ENCODE results near the gene GANAB.

Gene GANAB

DNA sequence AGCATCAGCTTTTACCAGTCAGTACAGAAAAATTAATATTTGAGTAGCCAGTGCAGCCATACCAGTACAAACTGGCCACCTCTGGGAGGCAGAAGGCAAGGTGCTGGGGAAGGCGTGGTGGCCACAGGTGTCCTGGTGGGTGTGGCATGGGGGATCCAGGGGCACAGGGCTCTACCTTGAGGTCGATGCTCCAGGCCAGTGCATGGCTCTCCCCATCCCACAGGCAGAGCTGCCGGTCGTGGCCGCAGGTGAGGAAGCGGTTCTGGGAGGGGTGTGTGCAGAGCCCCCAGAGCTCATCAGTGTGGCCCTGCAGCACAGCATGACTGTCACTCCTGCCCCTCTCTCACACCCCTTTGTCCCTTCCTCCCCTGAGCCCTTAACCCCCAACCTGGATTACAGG lies 40.9 kb downstream of the GANAB start (continued):
- TF ChIP-seq, protein P1, sequence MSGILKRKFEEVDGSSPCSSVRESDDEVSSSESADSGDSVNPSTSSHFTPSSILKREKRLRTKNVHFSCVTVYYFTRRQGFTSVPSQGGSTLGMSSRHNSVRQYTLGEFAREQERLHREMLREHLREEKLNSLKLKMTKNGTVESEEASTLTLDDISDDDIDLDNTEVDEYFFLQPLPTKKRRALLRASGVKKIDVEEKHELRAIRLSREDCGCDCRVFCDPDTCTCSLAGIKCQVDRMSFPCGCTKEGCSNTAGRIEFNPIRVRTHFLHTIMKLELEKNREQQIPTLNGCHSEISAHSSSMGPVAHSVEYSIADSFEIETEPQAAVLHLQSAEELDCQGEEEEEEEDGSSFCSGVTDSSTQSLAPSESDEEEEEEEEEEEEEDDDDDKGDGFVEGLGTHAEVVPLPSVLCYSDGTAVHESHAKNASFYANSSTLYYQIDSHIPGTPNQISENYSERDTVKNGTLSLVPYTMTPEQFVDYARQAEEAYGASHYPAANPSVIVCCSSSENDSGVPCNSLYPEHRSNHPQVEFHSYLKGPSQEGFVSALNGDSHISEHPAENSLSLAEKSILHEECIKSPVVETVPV (CRISPR knock-in tag; IDR thresholded peaks at IDR 0.05) = no peak
- TF ChIP-seq CSDC2 (CRISPR knock-in tag; IDR thresholded peaks at IDR 0.05) (no peak), BACH2 (CRISPR knock-in tag; IDR thresholded peaks at IDR 0.05; ENCODE audit: borderline replicate concordance) (no peak), ZNF565 (CRISPR knock-in tag; conservative IDR thresholded peaks at IDR 0.05; ENCODE audit: low read depth) (no peak)

DNA sequence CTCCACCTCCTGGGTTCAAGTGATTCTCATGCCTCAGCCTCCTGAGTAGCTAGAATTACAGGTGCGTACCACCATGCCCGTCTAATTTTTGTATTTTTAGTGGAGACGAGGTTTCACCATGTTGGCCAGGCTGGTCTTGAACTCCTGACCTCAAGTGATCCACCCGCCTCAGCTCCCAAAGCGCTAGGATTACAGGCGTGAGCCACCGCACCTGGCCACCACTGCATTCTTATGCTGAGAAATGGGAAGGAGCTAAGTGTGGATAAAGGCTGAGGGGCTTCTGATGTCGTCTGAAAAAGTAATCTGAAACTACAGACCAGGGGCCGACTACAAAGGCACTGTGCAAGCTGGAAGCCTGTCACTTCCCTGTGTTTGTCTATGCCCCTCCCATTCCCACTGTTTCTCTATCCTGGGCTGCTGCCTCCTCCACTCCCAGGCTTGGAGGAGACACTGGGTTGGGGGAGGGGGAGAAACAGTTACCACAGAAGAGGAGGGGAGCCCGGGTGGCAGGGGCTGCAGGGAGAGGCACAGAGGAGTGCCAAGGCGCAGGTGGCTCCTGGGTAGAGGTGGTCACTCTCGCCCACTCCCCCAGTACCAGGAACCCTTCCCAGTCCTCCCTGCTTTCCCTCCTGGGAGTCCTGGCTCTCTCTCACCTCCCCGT lies 41.8 kb downstream of the GANAB start:
- ATAC-seq = no peak
- TF ChIP-seq, protein P1 (CRISPR knock-in tag; IDR thresholded peaks at IDR 0.05) = no peak
- TF ChIP-seq OSR1 (CRISPR knock-in tag; IDR thresholded peaks at IDR 0.05) (no peak), GLIS3 (CRISPR knock-in tag; IDR thresholded peaks at IDR 0.05) (no peak), BACH2 (CRISPR knock-in tag; IDR thresholded peaks at IDR 0.05; ENCODE audit: borderline replicate concordance) (no peak), PPARA (CRISPR knock-in tag; IDR thresholded peaks at IDR 0.05; ENCODE audit: borderline replicate concordance) (no peak), TOX (CRISPR knock-in tag; IDR thresholded peaks at IDR 0.05; ENCODE audit: borderline replicate concordance) (no peak), ZC3H10 (CRISPR knock-in tag; IDR thresholded peaks at IDR 0.05) (no peak), TCF4 (CRISPR knock-in tag; IDR thresholded peaks at IDR 0.05; ENCODE audit: borderline replicate concordance) (no peak), ZNF565 (CRISPR knock-in tag; conservative IDR thresholded peaks at IDR 0.05; ENCODE audit: low read depth) (no peak), ISL1 (CRISPR knock-in tag; IDR thresholded peaks at IDR 0.05) (no peak), ZNF70 (CRISPR knock-in tag; IDR thresholded peaks at IDR 0.05) (no peak), RARB (CRISPR knock-in tag; IDR thresholded peaks at IDR 0.05) (no peak)
- TF ChIP-seq, protein P2, sequence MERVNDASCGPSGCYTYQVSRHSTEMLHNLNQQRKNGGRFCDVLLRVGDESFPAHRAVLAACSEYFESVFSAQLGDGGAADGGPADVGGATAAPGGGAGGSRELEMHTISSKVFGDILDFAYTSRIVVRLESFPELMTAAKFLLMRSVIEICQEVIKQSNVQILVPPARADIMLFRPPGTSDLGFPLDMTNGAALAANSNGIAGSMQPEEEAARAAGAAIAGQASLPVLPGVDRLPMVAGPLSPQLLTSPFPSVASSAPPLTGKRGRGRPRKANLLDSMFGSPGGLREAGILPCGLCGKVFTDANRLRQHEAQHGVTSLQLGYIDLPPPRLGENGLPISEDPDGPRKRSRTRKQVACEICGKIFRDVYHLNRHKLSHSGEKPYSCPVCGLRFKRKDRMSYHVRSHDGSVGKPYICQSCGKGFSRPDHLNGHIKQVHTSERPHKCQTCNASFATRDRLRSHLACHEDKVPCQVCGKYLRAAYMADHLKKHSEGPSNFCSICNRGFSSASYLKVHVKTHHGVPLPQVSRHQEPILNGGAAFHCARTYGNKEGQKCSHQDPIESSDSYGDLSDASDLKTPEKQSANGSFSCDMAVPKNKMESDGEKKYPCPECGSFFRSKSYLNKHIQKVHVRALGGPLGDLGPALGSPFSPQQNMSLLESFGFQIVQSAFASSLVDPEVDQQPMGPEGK (CRISPR knock-in tag; IDR thresholded peaks at IDR 0.05; ENCODE audit: borderline replicate concordance) = no peak
- TF ChIP-seq, protein P3, sequence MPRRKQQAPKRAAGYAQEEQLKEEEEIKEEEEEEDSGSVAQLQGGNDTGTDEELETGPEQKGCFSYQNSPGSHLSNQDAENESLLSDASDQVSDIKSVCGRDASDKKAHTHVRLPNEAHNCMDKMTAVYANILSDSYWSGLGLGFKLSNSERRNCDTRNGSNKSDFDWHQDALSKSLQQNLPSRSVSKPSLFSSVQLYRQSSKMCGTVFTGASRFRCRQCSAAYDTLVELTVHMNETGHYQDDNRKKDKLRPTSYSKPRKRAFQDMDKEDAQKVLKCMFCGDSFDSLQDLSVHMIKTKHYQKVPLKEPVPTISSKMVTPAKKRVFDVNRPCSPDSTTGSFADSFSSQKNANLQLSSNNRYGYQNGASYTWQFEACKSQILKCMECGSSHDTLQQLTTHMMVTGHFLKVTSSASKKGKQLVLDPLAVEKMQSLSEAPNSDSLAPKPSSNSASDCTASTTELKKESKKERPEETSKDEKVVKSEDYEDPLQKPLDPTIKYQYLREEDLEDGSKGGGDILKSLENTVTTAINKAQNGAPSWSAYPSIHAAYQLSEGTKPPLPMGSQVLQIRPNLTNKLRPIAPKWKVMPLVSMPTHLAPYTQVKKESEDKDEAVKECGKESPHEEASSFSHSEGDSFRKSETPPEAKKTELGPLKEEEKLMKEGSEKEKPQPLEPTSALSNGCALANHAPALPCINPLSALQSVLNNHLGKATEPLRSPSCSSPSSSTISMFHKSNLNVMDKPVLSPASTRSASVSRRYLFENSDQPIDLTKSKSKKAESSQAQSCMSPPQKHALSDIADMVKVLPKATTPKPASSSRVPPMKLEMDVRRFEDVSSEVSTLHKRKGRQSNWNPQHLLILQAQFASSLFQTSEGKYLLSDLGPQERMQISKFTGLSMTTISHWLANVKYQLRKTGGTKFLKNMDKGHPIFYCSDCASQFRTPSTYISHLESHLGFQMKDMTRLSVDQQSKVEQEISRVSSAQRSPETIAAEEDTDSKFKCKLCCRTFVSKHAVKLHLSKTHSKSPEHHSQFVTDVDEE (CRISPR knock-in tag; IDR thresholded peaks at IDR 0.05) = no peak
- TF ChIP-seq, protein P4, sequence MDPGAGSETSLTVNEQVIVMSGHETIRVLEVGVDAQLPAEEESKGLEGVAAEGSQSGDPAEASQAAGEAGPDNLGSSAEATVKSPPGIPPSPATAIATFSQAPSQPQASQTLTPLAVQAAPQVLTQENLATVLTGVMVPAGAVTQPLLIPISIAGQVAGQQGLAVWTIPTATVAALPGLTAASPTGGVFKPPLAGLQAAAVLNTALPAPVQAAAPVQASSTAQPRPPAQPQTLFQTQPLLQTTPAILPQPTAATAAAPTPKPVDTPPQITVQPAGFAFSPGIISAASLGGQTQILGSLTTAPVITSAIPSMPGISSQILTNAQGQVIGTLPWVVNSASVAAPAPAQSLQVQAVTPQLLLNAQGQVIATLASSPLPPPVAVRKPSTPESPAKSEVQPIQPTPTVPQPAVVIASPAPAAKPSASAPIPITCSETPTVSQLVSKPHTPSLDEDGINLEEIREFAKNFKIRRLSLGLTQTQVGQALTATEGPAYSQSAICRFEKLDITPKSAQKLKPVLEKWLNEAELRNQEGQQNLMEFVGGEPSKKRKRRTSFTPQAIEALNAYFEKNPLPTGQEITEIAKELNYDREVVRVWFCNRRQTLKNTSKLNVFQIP (CRISPR knock-in tag; IDR thresholded peaks at IDR 0.05; ENCODE audit: borderline replicate concordance, low read depth) = no peak
- TF ChIP-seq, protein P5, sequence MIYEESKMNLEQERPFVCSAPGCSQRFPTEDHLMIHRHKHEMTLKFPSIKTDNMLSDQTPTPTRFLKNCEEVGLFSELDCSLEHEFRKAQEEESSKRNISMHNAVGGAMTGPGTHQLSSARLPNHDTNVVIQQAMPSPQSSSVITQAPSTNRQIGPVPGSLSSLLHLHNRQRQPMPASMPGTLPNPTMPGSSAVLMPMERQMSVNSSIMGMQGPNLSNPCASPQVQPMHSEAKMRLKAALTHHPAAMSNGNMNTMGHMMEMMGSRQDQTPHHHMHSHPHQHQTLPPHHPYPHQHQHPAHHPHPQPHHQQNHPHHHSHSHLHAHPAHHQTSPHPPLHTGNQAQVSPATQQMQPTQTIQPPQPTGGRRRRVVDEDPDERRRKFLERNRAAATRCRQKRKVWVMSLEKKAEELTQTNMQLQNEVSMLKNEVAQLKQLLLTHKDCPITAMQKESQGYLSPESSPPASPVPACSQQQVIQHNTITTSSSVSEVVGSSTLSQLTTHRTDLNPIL (CRISPR knock-in tag; IDR thresholded peaks at IDR 0.05; ENCODE audit: low read depth) = no peak

DNA sequence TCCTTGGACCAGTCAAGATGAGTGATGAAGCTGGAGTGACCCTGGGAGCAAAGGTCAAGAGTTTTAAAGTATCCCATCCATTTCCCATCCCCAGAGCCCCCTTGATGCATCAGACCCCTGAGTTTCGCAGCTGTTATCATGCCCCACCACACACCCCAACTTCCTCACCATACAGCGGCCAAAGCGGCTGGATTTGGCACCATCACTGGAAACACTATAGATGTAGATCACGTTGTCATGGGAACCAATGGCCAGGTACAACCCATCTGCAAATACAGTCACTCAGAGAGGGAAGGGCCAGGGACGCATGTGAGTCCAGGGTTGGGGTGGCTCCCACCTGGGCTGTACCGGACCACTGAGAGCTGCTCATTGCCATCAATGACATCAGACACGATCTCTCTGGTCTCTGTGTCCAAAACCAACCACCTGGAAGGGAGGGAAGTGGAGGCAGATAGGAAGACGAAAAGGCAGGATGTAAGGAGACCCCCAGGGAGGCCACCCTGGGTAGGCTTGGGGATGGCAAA lies 42.6 kb downstream of the GANAB start:
- TF ChIP-seq ZNF70 (CRISPR knock-in tag; IDR thresholded peaks at IDR 0.05) (no peak), ARNTL (CRISPR knock-in tag; IDR thresholded peaks at IDR 0.05; ENCODE audit: borderline replicate concordance, low read depth) (no peak), ZNF565 (CRISPR knock-in tag; conservative IDR thresholded peaks at IDR 0.05; ENCODE audit: low read depth) (no peak), OSR1 (CRISPR knock-in tag; IDR thresholded peaks at IDR 0.05) (no peak), ISL1 (CRISPR knock-in tag; IDR thresholded peaks at IDR 0.05) (no peak), TCF4 (CRISPR knock-in tag; IDR thresholded peaks at IDR 0.05; ENCODE audit: borderline replicate concordance) (no peak), RARB (CRISPR knock-in tag; IDR thresholded peaks at IDR 0.05) (no peak), PPARA (CRISPR knock-in tag; IDR thresholded peaks at IDR 0.05; ENCODE audit: borderline replicate concordance) (no peak)
- TF ChIP-seq, protein P3 (CRISPR knock-in tag; IDR thresholded peaks at IDR 0.05) = no peak
- TF ChIP-seq, protein P1 (CRISPR knock-in tag; IDR thresholded peaks at IDR 0.05) = no peak
- no peak for ATAC-seq
